MCF 10A (cell line): ENCODE measurements around the gene TDRD7. TPM values are rescaled to one million over a fixed set of nuclear protein-coding genes. Genes with fewer than 3 reads are reported as not detected.
A peak's percentile ranks its signal among the peaks of the same experiment; 100 is the strongest.

ENCODE experiments used
- BruUV-seq: library from RNA; stranded (reverse); fragments of 400-500 nt; replicated peaks from 2 replicates; lab custom pipeline; 2021; lab: Mats Ljungman, UMichigan
- CTCF ChIA-PET: fragments of 300-600 bp; sonication (Branson Sonifier 250); formaldehyde crosslinking; extraction: SDS; loops from one replicate; lab custom pipeline; 2021; ENCODE audit warnings: antibody characterized with exemption, inconsistent platforms; lab: Yijun Ruan, JAX
- POLR2A ChIA-PET: fragments of 300-600, 350-650 bp; sonication (Branson Sonifier 250); formaldehyde crosslinking; extraction: SDS; loops from one replicate; lab custom pipeline; 2020; ENCODE audit warnings: antibody characterized with exemption, inconsistent platforms; lab: Yijun Ruan, JAX
- DNase-seq: peaks from one replicate; pipeline ENCODE4 v3.0.0-alpha.2; 2018; ENCODE audit not compliant: unreplicated experiment
- H3K27ac Mint-ChIP-seq: one replicate; pipeline ENCODE4 v1.8.0; 2022; ENCODE audit warnings: mild to moderate bottlenecking, low read depth, mixed read lengths; ENCODE audit not compliant: unreplicated experiment
- H3K27me3 Mint-ChIP-seq: one replicate; pipeline ENCODE4 v1.8.0; 2022; ENCODE audit warnings: mixed read lengths; ENCODE audit not compliant: insufficient read depth, unreplicated experiment
- H3K36me3 Mint-ChIP-seq: one replicate; pipeline ENCODE4 v1.8.0; 2022; ENCODE audit warnings: mild to moderate bottlenecking, moderate library complexity, mixed read lengths; ENCODE audit not compliant: insufficient read depth, unreplicated experiment
- H3K4me1 Mint-ChIP-seq: one replicate; pipeline ENCODE4 v1.8.0; 2022; ENCODE audit warnings: mixed read lengths; ENCODE audit not compliant: insufficient read depth, unreplicated experiment
- H3K4me3 Mint-ChIP-seq: one replicate; pipeline ENCODE4 v1.8.0; 2022; ENCODE audit warnings: mild to moderate bottlenecking, moderate library complexity, mixed read lengths; ENCODE audit not compliant: unreplicated experiment
- H3K9me3 Mint-ChIP-seq: one replicate; pipeline ENCODE4 v1.8.0; 2022; ENCODE audit warnings: mixed read lengths; ENCODE audit not compliant: unreplicated experiment
- CTCF ChIP-seq: fragments of 200-600 bp; IDR thresholded peaks from one replicate; pipeline ENCODE4 v1.8.0; 2022; ENCODE audit warnings: antibody characterized with exemption, mild to moderate bottlenecking; ENCODE audit not compliant: unreplicated experiment
- intact Hi-C: fragments of 100-400 bp; cut with micrococcal nuclease; formaldehyde crosslinking; loops from 2 replicates; pipeline ENCODE4 v1.14.1; 2022
- total RNA-seq: library from RNA; stranded (reverse); gene quantifications from 2 replicates; pipeline ENCODE4 v1.2.3, GENCODE V29; 2022

TDRD7 gene
- total RNA-seq, 1 experiment from 2014 or later: 7.1 TPM

DNA sequence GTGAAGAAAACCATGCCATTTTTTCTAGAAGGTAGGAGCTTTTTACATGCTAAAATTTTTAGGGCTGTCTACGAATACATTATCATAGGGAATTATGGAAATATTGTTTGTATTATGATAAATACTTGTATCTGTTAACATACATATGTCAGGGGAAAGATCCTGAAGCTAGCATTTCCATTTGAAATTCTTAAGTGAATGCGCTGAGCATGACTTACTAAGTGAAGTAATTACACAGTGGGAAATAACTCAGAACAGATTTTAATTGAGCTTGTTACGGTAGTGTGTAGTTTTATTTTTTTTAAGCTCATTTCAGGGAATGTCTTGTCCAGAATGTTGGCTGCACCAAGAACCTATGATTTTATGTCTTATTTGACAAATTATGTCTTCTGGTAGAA is 19.1 kb downstream of the TDRD7 start:
- TF ChIP-seq CTCF: no peak
- H3K4me1 Mint-ChIP-seq: no peaks in the 10 kb centered on the region
- ChIA-PET POLR2A (no interaction called here), CTCF (interaction anchor here (0.6 to 1.1 kb wide), 4 partner anchors 18 to 111 kb away, joined by 3 to 5 read pairs (median 4); no protein-coding TSS in a partner anchor)
- DNase-seq: no peak
- no peaks in the 10 kb centered on the region for H3K27me3 Mint-ChIP-seq
- intact Hi-C loops: no loop called here
- H3K27ac Mint-ChIP-seq: no peak overlapping the region
- peaks cover 7% of the 10 kb centered on the region for H3K36me3 Mint-ChIP-seq
- no TSS peak for BruUV-seq
- no peaks in the 10 kb centered on the region for H3K9me3 Mint-ChIP-seq
- no peak overlapping the region for H3K4me3 Mint-ChIP-seq

- no TSS peak for BruUV-seq
- DNase-seq: no peak
- TF ChIP-seq CTCF: no peak
- Mint-ChIP-seq H3K4me3 (no peak overlapping the region), H3K27me3 (no peaks in the 10 kb centered on the region), H3K36me3 (peaks cover 7% of the 10 kb centered on the region), H3K9me3 (no peaks in the 10 kb centered on the region), H3K4me1 (no peaks in the 10 kb centered on the region), H3K27ac (no peak overlapping the region)
- POLR2A ChIA-PET: no interaction called here
- CTCF ChIA-PET: interaction anchor here (0.9 to 1.3 kb wide), 4 partner anchors 19 to 45 kb away, joined by 3 to 5 read pairs (median 4); no protein-coding TSS in a partner anchor
- intact Hi-C loops: no loop called here
These were observed 19.8 kb downstream of the TDRD7 start for GRCh38 chr9:97431549-97432143.

GRCh38 chr9:97437051-97437600 is 25.2 kb downstream of the TDRD7 start:
- no TSS peak for BruUV-seq
- H3K4me1 Mint-ChIP-seq: peaks cover 12% of the 10 kb centered on the region
- H3K4me3 Mint-ChIP-seq: no peak overlapping the region
- no peaks in the 10 kb centered on the region for H3K27me3 Mint-ChIP-seq
- peaks cover 5% of the 10 kb centered on the region for H3K36me3 Mint-ChIP-seq
- ChIA-PET CTCF (interaction anchor here (0.6 to 1.7 kb wide), 4 partner anchors 13 to 178 kb away, joined by 3 to 9 read pairs (median 5); no protein-coding TSS in a partner anchor), POLR2A (interaction anchor here (0.7 to 1.3 kb wide), 5 partner anchors 11 to 396 kb away, joined by 3 to 5 read pairs (median 3); no protein-coding TSS in a partner anchor)
- DNase-seq: no peak
- intact Hi-C loops: no loop called here
- TF ChIP-seq CTCF: no peak
- no peaks in the 10 kb centered on the region for H3K9me3 Mint-ChIP-seq
- no peak overlapping the region for H3K27ac Mint-ChIP-seq

DNA sequence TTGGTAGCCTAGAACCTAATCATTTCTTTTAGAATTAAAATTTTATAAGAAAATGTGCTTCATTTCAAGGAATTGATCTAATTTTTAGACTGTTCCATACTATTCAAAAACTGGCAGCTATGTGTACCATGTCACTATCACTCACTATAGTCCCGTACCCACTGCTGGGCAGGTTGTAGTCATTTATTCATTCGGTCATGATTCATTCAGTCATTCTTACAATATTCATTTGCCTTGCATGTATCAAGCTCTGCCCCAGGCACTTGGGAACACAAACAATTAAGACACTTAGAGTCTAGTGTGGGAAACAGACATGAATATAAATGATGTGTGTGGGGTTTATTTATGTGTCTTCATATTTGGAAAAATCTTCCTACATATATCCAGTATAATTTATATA is 26.4 kb downstream of the TDRD7 start:
- DNase-seq: peak; percentile 28
- Mint-ChIP-seq H3K27me3 (no peaks in the 10 kb centered on the region), H3K27ac (peak overlapping the region; percentile 54), H3K4me1 (peaks cover 12% of the 10 kb centered on the region), H3K4me3 (no peak overlapping the region), H3K36me3 (peaks cover 5% of the 10 kb centered on the region), H3K9me3 (no peaks in the 10 kb centered on the region)
- no TSS peak for BruUV-seq
- intact Hi-C loops: no loop called here
- ChIA-PET CTCF (interaction anchor here (1.0 to 1.7 kb wide), 3 partner anchors 28 to 177 kb away, joined by 3 to 9 read pairs (median 5); no protein-coding TSS in a partner anchor), POLR2A (interaction anchor here (0.7 to 1.3 kb wide), 3 partner anchors 20 to 26 kb away, joined by 3 to 5 read pairs (median 4); partner anchors contain the start of gene TDRD7)
- no peak for TF ChIP-seq CTCF
